RKO (cell line): Measurements from ENCODE around the gene LDLRAD3.

ENCODE experiments used
- DNase-seq: peaks from one replicate; pipeline ENCODE4 v3.0.0-alpha.2; 2016; ENCODE audit warnings: low spot score

The LDLRAD3 gene

GRCh38 chr11:35962369-35963138, 18.7 kb downstream of the LDLRAD3 start:
- no peak for DNase-seq

GRCh38 chr11:35963911-35964310, 20.0 kb downstream of the LDLRAD3 start:
- DNase-seq = no peak

- no peak for DNase-seq
These were observed 21.0 kb downstream of the LDLRAD3 start for GRCh38 chr11:35964841-35965240.

GRCh38 chr11:35967042-35967441, 23.2 kb downstream of the LDLRAD3 start:
- no peak for DNase-seq

GRCh38 chr11:35968386-35969088, 24.7 kb downstream of the LDLRAD3 start:
- DNase-seq = no peak

GRCh38 chr11:35969089-35970042, 25.5 kb downstream of the LDLRAD3 start:
- DNase-seq = no peak

GRCh38 chr11:35970445-35970844, 26.6 kb downstream of the LDLRAD3 start:
- DNase-seq = no peak

GRCh38 chr11:35971841-35972422, 28.1 kb downstream of the LDLRAD3 start:
- DNase-seq = no peak

GRCh38 chr11:35974882-35975589, 31.2 kb downstream of the LDLRAD3 start:
- no peak for DNase-seq

GRCh38 chr11:35976434-35976833, 32.6 kb downstream of the LDLRAD3 start:
- DNase-seq = no peak

GRCh38 chr11:35978183-35978582, 34.3 kb downstream of the LDLRAD3 start:
- no peak for DNase-seq

- DNase-seq = no peak
These were observed 35.0 kb downstream of the LDLRAD3 start for GRCh38 chr11:35978891-35979290.

GRCh38 chr11:35980686-35981390, 37.0 kb downstream of the LDLRAD3 start:
- no peak for DNase-seq

- DNase-seq = no peak
These were observed 37.7 kb downstream of the LDLRAD3 start for GRCh38 chr11:35981581-35981980.

GRCh38 chr11:35982061-35982460, 38.2 kb downstream of the LDLRAD3 start:
- DNase-seq = no peak

GRCh38 chr11:35983981-35984380, 40.1 kb downstream of the LDLRAD3 start:
- no peak for DNase-seq

GRCh38 chr11:35986947-35987346, 43.1 kb downstream of the LDLRAD3 start:
- no peak for DNase-seq

- no peak for DNase-seq
These were observed 46.3 kb downstream of the LDLRAD3 start for GRCh38 chr11:35990170-35990569.

GRCh38 chr11:35990816-35991215, 47.0 kb downstream of the LDLRAD3 start:
- no peak for DNase-seq

GRCh38 chr11:35992548-35992947, 48.7 kb downstream of the LDLRAD3 start:
- no peak for DNase-seq

- DNase-seq = no peak
These were observed 50.6 kb downstream of the LDLRAD3 start for GRCh38 chr11:35994421-35994820.
